OCI-LY3 (cell line): ENCODE data around the gene PSG4.

ENCODE experiments used
- EZH2phosphoT487 ChIP-seq: fragments of 200-600 bp; shearing (Covaris generic); IDR thresholded peaks from 2 replicates; pipeline ENCODE4 v1.6.1; 2018; ENCODE audit warnings: antibody characterized with exemption, mixed run types, low read depth
- TF ChIP-seq, protein P1 (sequence below): fragments of 200-600, 300-600 bp; sonication (generic); IDR thresholded peaks from 2 replicates; pipeline ENCODE4 v1.5.1; 2014; ENCODE audit warnings: antibody characterized with exemption, low read length, low read depth

DNA sequence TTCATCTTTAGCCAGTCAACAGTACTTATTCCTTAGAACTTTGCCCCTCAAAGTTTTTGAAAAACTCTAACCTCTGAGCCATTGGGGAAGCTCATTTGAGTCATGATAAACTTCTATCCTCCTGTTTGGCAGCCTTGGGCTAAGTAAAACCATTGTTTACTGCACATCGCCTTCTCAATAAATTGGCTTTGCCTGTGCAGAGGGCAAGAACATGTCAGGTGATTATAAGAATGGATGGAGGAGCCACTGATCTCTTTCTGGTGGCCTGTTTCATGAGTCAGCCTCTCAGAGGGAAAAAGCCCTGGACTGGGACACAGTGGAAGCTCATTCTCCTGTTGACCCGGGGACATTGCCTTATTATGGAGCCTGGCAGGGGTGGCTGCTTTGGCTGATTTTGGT lies 19.4 kb upstream of the PSG4 start:
- TF ChIP-seq, protein P1, sequence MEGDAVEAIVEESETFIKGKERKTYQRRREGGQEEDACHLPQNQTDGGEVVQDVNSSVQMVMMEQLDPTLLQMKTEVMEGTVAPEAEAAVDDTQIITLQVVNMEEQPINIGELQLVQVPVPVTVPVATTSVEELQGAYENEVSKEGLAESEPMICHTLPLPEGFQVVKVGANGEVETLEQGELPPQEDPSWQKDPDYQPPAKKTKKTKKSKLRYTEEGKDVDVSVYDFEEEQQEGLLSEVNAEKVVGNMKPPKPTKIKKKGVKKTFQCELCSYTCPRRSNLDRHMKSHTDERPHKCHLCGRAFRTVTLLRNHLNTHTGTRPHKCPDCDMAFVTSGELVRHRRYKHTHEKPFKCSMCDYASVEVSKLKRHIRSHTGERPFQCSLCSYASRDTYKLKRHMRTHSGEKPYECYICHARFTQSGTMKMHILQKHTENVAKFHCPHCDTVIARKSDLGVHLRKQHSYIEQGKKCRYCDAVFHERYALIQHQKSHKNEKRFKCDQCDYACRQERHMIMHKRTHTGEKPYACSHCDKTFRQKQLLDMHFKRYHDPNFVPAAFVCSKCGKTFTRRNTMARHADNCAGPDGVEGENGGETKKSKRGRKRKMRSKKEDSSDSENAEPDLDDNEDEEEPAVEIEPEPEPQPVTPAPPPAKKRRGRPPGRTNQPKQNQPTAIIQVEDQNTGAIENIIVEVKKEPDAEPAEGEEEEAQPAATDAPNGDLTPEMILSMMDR: no peak
- no peak for TF ChIP-seq EZH2phosphoT487
